ENCODE measurements around the gene SLC3A2.
"Not testable (repeated sequence)": the region's sequence is repeated elsewhere in the genome, so short reads cannot be mapped to it uniquely, and the experiment has no call there.

SLC3A2 gene

GRCh38 chr11:62852523-62853188 lies 28.0 kb upstream of the SLC3A2 start:
- no peak for DNase-seq (ENCODE audit: low read depth)

GRCh38 chr11:62853279-62853965 lies 27.3 kb upstream of the SLC3A2 start:
- DNase-seq (ENCODE audit: low read depth): no peak

- DNase-seq (ENCODE audit: low read depth): no peak
Measured at GRCh38 chr11:62854013-62854824, 26.5 kb upstream of the SLC3A2 start.

- no peak for DNase-seq (ENCODE audit: low read depth)
Measured at GRCh38 chr11:62854825-62855570, 25.7 kb upstream of the SLC3A2 start.

GRCh38 chr11:62855571-62856332 lies 24.9 kb upstream of the SLC3A2 start:
- peak; percentile 98 for DNase-seq (ENCODE audit: low read depth)

- DNase-seq (ENCODE audit: low read depth): no peak
Measured at GRCh38 chr11:62856333-62856895, 24.3 kb upstream of the SLC3A2 start.

GRCh38 chr11:62857541-62857982 lies 23.1 kb upstream of the SLC3A2 start:
- DNase-seq (ENCODE audit: low read depth): no peak

GRCh38 chr11:62858201-62858600 lies 22.5 kb upstream of the SLC3A2 start:
- no peak for DNase-seq (ENCODE audit: low read depth)

GRCh38 chr11:62859281-62859703 lies 21.4 kb upstream of the SLC3A2 start:
- DNase-seq (ENCODE audit: low read depth): not testable (repeated sequence)

GRCh38 chr11:62860835-62861563 lies 19.7 kb upstream of the SLC3A2 start:
- no peak for DNase-seq (ENCODE audit: low read depth)

GRCh38 chr11:62861564-62862192 lies 19.0 kb upstream of the SLC3A2 start:
- not testable (repeated sequence) for DNase-seq (ENCODE audit: low read depth)

GRCh38 chr11:62863687-62864335 lies 16.9 kb upstream of the SLC3A2 start:
- DNase-seq (ENCODE audit: low read depth): no peak

GRCh38 chr11:62865635-62866034 lies 15.1 kb upstream of the SLC3A2 start:
- no peak for DNase-seq (ENCODE audit: low read depth)

- no peak for DNase-seq (ENCODE audit: low read depth)
Measured at GRCh38 chr11:62874851-62875250, 5.8 kb upstream of the SLC3A2 start.

- no peak for DNase-seq (ENCODE audit: low read depth)
Measured at GRCh38 chr11:62875698-62876478, 4.8 kb upstream of the SLC3A2 start.

- no peak for DNase-seq (ENCODE audit: low read depth)
Measured at GRCh38 chr11:62876712-62877111, 4.0 kb upstream of the SLC3A2 start.

- no peak for DNase-seq (ENCODE audit: low read depth)
Measured at GRCh38 chr11:62879235-62879978, 1.3 kb upstream of the SLC3A2 start.
